ENCODE data around the gene DGCR2.

The DGCR2 gene

GRCh38 chr22:19107730-19108074, 14.5 kb downstream of the DGCR2 start:
- DNase-seq (ENCODE audit: low read depth in 1 of 2, low spot score in 1 of 2) = no peak
- in situ Hi-C loops (cut with HindIII; ENCODE audit: low pct_unique_long_range_greater_than_20kb, low sequenced_read_pairs) = no loop called here
- TF ChIP-seq JUND (IDR thresholded peaks at IDR 0.05; ENCODE audit: low read depth) = no peak

GRCh38 chr22:19106886-19107729, 15.1 kb downstream of the DGCR2 start:
- no peak for DNase-seq (ENCODE audit: low read depth in 1 of 2, low spot score in 1 of 2)
- no peak for TF ChIP-seq JUND (IDR thresholded peaks at IDR 0.05; ENCODE audit: low read depth)
- in situ Hi-C loops (cut with HindIII; ENCODE audit: low pct_unique_long_range_greater_than_20kb, low sequenced_read_pairs) = no loop called here

- TF ChIP-seq JUND (IDR thresholded peaks at IDR 0.05; ENCODE audit: low read depth) = no peak
- in situ Hi-C loops (cut with HindIII; ENCODE audit: low pct_unique_long_range_greater_than_20kb, low sequenced_read_pairs) = no loop called here
Observed at GRCh38 chr22:19105867-19106802, 16.1 kb downstream of the DGCR2 start.

GRCh38 chr22:19105456-19105855, 16.8 kb downstream of the DGCR2 start:
- TF ChIP-seq JUND (IDR thresholded peaks at IDR 0.05; ENCODE audit: low read depth) = no peak
- DNase-seq (ENCODE audit: low read depth in 1 of 2, low spot score in 1 of 2) = no peak
- in situ Hi-C loops (cut with HindIII; ENCODE audit: low pct_unique_long_range_greater_than_20kb, low sequenced_read_pairs) = no loop called here

More at GRCh38 chr22:19105867-19106802, 16.1 kb downstream of the DGCR2 start:
- DNase-seq (ENCODE audit: low read depth in 1 of 2, low spot score in 1 of 2) = no peak

- DNase-seq (ENCODE audit: low read depth in 1 of 2, low spot score in 1 of 2) = no peak
- no peak for TF ChIP-seq JUND (IDR thresholded peaks at IDR 0.05; ENCODE audit: low read depth)
- in situ Hi-C loops (cut with HindIII; ENCODE audit: low pct_unique_long_range_greater_than_20kb, low sequenced_read_pairs) = no loop called here
Observed at GRCh38 chr22:19103880-19104821, 18.1 kb downstream of the DGCR2 start.

GRCh38 chr22:19098157-19098556, 24.1 kb downstream of the DGCR2 start:
- in situ Hi-C loops (cut with HindIII; ENCODE audit: low pct_unique_long_range_greater_than_20kb, low sequenced_read_pairs) = no loop called here
- TF ChIP-seq JUND (IDR thresholded peaks at IDR 0.05; ENCODE audit: low read depth) = no peak
- DNase-seq (ENCODE audit: low read depth in 1 of 2, low spot score in 1 of 2) = no peak

GRCh38 chr22:19097518-19097917, 24.7 kb downstream of the DGCR2 start:
- in situ Hi-C loops (cut with HindIII; ENCODE audit: low pct_unique_long_range_greater_than_20kb, low sequenced_read_pairs) = no loop called here
- TF ChIP-seq JUND (IDR thresholded peaks at IDR 0.05; ENCODE audit: low read depth) = no peak

GRCh38 chr22:19096555-19096954, 25.7 kb downstream of the DGCR2 start:
- DNase-seq (ENCODE audit: low read depth in 1 of 2, low spot score in 1 of 2) = no peak
- in situ Hi-C loops (cut with HindIII; ENCODE audit: low pct_unique_long_range_greater_than_20kb, low sequenced_read_pairs) = no loop called here
- no peak for TF ChIP-seq JUND (IDR thresholded peaks at IDR 0.05; ENCODE audit: low read depth)

More at GRCh38 chr22:19097518-19097917, 24.7 kb downstream of the DGCR2 start:
- DNase-seq (ENCODE audit: low read depth in 1 of 2, low spot score in 1 of 2) = no peak

GRCh38 chr22:19094393-19094997, 27.7 kb downstream of the DGCR2 start:
- TF ChIP-seq JUND (IDR thresholded peaks at IDR 0.05; ENCODE audit: low read depth) = no peak

DNA sequence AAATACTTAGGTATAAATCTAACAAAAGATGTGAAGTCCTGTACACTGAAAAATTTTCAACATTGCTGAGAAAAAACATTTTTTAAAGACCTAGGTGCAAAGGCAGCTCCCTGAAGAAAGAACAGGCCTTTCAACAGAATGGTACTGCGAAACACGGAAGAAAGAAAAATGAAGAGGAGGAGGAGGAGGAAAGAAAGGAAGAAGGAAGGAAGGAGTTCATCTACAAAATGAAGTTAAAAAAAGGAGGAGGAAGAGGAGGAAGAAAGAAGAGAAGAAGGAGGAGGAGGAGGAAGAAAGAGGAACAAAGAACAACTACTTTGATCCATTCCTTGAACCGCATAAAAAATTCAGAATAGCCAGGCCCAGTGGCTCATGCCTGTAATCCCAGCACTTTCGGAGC, 29.5 kb downstream of the DGCR2 start:
- no peak for TF ChIP-seq JUND (IDR thresholded peaks at IDR 0.05; ENCODE audit: low read depth)
- in situ Hi-C loops (cut with HindIII; ENCODE audit: low pct_unique_long_range_greater_than_20kb, low sequenced_read_pairs) = no loop called here
- no peak for DNase-seq (ENCODE audit: low read depth in 1 of 2, low spot score in 1 of 2)

More at GRCh38 chr22:19094393-19094997, 27.7 kb downstream of the DGCR2 start:
- in situ Hi-C loops (cut with HindIII; ENCODE audit: low pct_unique_long_range_greater_than_20kb, low sequenced_read_pairs) = no loop called here
- DNase-seq (ENCODE audit: low read depth in 1 of 2, low spot score in 1 of 2) = no peak

DNA sequence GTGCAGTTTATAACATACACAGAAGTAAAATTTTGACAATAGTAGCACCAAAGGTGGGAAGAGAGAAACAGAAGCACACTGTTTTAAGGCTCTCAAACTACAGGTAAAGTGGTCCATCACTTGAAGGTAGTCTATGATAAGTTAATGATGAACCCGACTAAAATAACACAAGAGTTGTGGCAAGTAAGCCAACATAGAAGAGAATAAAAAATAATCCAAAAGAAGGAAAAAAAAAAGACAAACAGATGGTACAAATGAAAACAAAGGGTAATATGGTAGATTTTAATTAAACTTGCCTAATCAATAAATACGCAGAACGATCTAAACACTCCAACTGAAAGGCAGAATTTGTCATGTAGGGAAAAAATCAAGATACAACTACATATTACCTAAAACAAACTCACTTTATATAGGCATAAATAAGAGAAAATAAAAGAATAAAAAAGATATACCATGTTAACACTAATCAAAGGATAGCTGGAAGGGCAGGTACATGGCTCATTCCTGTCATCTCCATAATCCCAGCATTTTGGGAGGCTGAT, 31.6 kb downstream of the DGCR2 start:
- DNase-seq (ENCODE audit: low read depth in 1 of 2, low spot score in 1 of 2) = no peak
- in situ Hi-C loops (cut with HindIII; ENCODE audit: low pct_unique_long_range_greater_than_20kb, low sequenced_read_pairs) = no loop called here
- no peak for TF ChIP-seq JUND (IDR thresholded peaks at IDR 0.05; ENCODE audit: low read depth)
